Measurements from ENCODE around the gene SLC35E1.
"Not testable (repeated sequence)": the region's sequence is repeated elsewhere in the genome, so short reads cannot be mapped to it uniquely, and the experiment has no call there.

Gene SLC35E1

GRCh38 chr19:16508546-16508945, 63.7 kb downstream of the SLC35E1 start:
- Histone ChIP-seq H3K27me3 (ENCODE audit: control insufficient read depth, insufficient read depth, low read length) (no peaks in the 10 kb centered on the region), H3K36me3 (ENCODE audit: control insufficient read depth, insufficient read depth, low read length) (no peaks in the 10 kb centered on the region), H3K9ac (ENCODE audit: low read length) (no peak overlapping the region), H3K9me3 (ENCODE audit: control insufficient read depth, low read length) (no peaks in the 10 kb centered on the region), H3K4me1 (ENCODE audit: control insufficient read depth, insufficient read depth, low read length) (no peaks in the 10 kb centered on the region), H3K4me3 (ENCODE audit: low read length) (no peak overlapping the region)

- no peaks in the 10 kb centered on the region for H3K27me3 ChIP-seq (ENCODE audit: control insufficient read depth, insufficient read depth, low read length)
- no peak overlapping the region for H3K4me3 ChIP-seq (ENCODE audit: low read length)
- H3K9ac ChIP-seq (ENCODE audit: low read length): no peak overlapping the region
- H3K9me3 ChIP-seq (ENCODE audit: control insufficient read depth, low read length): no peaks in the 10 kb centered on the region
- no peaks in the 10 kb centered on the region for H3K36me3 ChIP-seq (ENCODE audit: control insufficient read depth, insufficient read depth, low read length)
- H3K4me1 ChIP-seq (ENCODE audit: control insufficient read depth, insufficient read depth, low read length): no peaks in the 10 kb centered on the region
These were observed 65.3 kb downstream of the SLC35E1 start for GRCh38 chr19:16506961-16507360.

- not testable (repeated sequence) for H3K36me3 ChIP-seq (ENCODE audit: control insufficient read depth, insufficient read depth, low read length); H3K9ac ChIP-seq (ENCODE audit: low read length); H3K9me3 ChIP-seq (ENCODE audit: control insufficient read depth, low read length); H3K4me3 ChIP-seq (ENCODE audit: low read length); H3K4me1 ChIP-seq (ENCODE audit: control insufficient read depth, insufficient read depth, low read length); H3K27me3 ChIP-seq (ENCODE audit: control insufficient read depth, insufficient read depth, low read length)
These were observed 66.1 kb downstream of the SLC35E1 start for GRCh38 chr19:16506161-16506560.

GRCh38 chr19:16504271-16504670, 67.9 kb downstream of the SLC35E1 start:
- Histone ChIP-seq H3K27me3 (ENCODE audit: control insufficient read depth, insufficient read depth, low read length) (no peaks in the 10 kb centered on the region), H3K9me3 (ENCODE audit: control insufficient read depth, low read length) (no peaks in the 10 kb centered on the region), H3K4me3 (ENCODE audit: low read length) (no peak overlapping the region), H3K9ac (ENCODE audit: low read length) (no peak overlapping the region), H3K4me1 (ENCODE audit: control insufficient read depth, insufficient read depth, low read length) (no peaks in the 10 kb centered on the region), H3K36me3 (ENCODE audit: control insufficient read depth, insufficient read depth, low read length) (no peaks in the 10 kb centered on the region)
